ENCODE results near the gene FTSJ3. TPM values are rescaled to one million over a fixed set of nuclear protein-coding genes. Genes with fewer than 3 reads are reported as not detected.
A peak's percentile ranks its signal among the peaks of the same experiment; 100 is the strongest.

The FTSJ3 gene
- total and polyA plus RNA-seq, 2 of the 13 experiments (the other 11 are each of a cell fraction or from before 2014, with no cell fraction given), result 26.0 to 64.2 TPM

GRCh38 chr17:63843387-63843888, 16.0 kb upstream of the FTSJ3 start (continued):
- TF ChIP-seq, protein P1, sequence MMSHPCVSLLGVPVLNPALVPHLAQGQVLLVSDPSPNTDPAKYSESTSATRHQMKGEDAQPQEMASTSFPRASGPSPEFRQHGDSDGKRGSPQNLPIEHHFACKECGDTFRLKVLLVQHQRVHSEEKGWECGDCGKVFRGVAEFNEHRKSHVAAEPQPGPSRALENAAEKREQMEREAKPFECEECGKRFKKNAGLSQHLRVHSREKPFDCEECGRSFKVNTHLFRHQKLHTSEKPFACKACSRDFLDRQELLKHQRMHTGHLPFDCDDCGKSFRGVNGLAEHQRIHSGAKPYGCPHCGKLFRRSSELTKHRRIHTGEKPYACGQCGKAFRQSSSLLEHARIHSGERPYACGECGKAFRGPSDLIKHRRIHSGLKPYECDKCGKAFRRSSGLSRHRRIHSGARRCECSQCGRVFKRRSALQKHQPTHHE (CRISPR knock-in tag; IDR thresholded peaks at IDR 0.05; ENCODE audit: borderline replicate concordance), result peak; percentile 10; the same call in 1 of the 2 replicates
- TF ChIP-seq KDM5A (IDR thresholded peaks at IDR 0.05; ENCODE audit: borderline replicate concordance, low read length), result peak; percentile 49; the same call in 1 of the 2 replicates
- 0 out of 2 replicates have a peak, but pooled peaks have one; percentile 32 for TF ChIP-seq HES4 (CRISPR knock-in tag; IDR thresholded peaks at IDR 0.05; ENCODE audit: borderline replicate concordance)
- peak; percentile 94; the same call in 1 of the 2 replicates for TF ChIP-seq CHD4 (IDR thresholded peaks at IDR 0.05; ENCODE audit: borderline replicate concordance, low read length)
- peak; percentile 50; the same call in 1 of the 2 replicates for TF ChIP-seq ZNF430 (CRISPR knock-in tag; IDR thresholded peaks at IDR 0.05)
- TF ChIP-seq ZNF572 (CRISPR knock-in tag; IDR thresholded peaks at IDR 0.05), result 0 out of 2 replicates have a peak, but pooled peaks have one; percentile 57
- TF ChIP-seq ZBTB21 (CRISPR knock-in tag; IDR thresholded peaks at IDR 0.05), result 0 out of 2 replicates have a peak, but pooled peaks have one; percentile 11
- TF ChIP-seq, protein P2, sequence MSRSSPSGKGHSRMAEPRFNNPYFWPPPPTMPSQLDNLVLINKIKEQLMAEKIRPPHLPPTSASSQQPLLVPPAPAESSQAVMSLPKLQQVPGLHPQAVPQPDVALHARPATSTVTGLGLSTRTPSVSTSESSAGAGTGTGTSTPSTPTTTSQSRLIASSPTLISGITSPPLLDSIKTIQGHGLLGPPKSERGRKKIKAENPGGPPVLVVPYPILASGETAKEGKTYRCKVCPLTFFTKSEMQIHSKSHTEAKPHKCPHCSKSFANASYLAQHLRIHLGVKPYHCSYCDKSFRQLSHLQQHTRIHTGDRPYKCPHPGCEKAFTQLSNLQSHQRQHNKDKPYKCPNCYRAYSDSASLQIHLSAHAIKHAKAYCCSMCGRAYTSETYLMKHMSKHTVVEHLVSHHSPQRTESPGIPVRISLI (CRISPR knock-in tag; IDR thresholded peaks at IDR 0.05; ENCODE audit: borderline replicate concordance), result peak; percentile 91
- TF ChIP-seq, protein P3, sequence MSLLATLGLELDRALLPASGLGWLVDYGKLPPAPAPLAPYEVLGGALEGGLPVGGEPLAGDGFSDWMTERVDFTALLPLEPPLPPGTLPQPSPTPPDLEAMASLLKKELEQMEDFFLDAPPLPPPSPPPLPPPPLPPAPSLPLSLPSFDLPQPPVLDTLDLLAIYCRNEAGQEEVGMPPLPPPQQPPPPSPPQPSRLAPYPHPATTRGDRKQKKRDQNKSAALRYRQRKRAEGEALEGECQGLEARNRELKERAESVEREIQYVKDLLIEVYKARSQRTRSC (CRISPR knock-in tag; IDR thresholded peaks at IDR 0.05; ENCODE audit: low read depth), result 0 out of 2 replicates have a peak, but pooled peaks have one; percentile 4
- peak; percentile 55; the same call in 1 of the 2 replicates for TF ChIP-seq ZNF160 (CRISPR knock-in tag; IDR thresholded peaks at IDR 0.05)
- TF ChIP-seq ZNF318 (CRISPR knock-in tag; IDR thresholded peaks at IDR 0.05), result 0 out of 2 replicates have a peak, but pooled peaks have one; percentile 65
- TF ChIP-seq ZNF460 (CRISPR knock-in tag; IDR thresholded peaks at IDR 0.05; ENCODE audit: borderline replicate concordance), result peak; percentile 40; the same call in 1 of the 2 replicates

Measured in HepG2 (cell line).